Measurements from ENCODE around the gene RTN4RL1.
"Not testable (repeated sequence)": the region's sequence is repeated elsewhere in the genome, so short reads cannot be mapped to it uniquely, and the experiment has no call there.

RTN4RL1 gene

DNA sequence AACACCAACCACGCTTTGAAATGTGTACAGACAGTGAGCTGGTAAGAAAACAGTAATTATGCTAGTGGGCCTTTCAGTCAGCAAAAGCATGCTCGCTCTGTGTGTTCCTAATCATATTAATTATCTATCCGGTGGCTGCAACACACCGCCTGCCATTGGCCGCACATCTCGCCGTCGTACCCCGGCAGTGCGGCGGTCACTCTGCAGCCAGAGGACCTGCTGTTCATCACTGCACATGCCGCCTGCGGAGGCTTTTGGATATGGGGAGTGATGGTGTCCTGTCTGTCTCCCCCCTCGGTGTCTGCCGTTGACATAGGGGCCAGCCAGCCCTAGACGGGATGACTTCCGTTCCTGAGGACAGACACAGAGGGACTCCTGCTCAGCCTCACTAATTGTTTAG lies 126.8 kb downstream of the RTN4RL1 start:
- Histone ChIP-seq H3K4me3 (no peak overlapping the region), H3K27ac (no peak overlapping the region)
- TF ChIP-seq, protein P1, sequence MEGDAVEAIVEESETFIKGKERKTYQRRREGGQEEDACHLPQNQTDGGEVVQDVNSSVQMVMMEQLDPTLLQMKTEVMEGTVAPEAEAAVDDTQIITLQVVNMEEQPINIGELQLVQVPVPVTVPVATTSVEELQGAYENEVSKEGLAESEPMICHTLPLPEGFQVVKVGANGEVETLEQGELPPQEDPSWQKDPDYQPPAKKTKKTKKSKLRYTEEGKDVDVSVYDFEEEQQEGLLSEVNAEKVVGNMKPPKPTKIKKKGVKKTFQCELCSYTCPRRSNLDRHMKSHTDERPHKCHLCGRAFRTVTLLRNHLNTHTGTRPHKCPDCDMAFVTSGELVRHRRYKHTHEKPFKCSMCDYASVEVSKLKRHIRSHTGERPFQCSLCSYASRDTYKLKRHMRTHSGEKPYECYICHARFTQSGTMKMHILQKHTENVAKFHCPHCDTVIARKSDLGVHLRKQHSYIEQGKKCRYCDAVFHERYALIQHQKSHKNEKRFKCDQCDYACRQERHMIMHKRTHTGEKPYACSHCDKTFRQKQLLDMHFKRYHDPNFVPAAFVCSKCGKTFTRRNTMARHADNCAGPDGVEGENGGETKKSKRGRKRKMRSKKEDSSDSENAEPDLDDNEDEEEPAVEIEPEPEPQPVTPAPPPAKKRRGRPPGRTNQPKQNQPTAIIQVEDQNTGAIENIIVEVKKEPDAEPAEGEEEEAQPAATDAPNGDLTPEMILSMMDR (IDR thresholded peaks at IDR 0.05), result no peak
- DNase-seq (ENCODE audit: low spot score), result no peak

DNA sequence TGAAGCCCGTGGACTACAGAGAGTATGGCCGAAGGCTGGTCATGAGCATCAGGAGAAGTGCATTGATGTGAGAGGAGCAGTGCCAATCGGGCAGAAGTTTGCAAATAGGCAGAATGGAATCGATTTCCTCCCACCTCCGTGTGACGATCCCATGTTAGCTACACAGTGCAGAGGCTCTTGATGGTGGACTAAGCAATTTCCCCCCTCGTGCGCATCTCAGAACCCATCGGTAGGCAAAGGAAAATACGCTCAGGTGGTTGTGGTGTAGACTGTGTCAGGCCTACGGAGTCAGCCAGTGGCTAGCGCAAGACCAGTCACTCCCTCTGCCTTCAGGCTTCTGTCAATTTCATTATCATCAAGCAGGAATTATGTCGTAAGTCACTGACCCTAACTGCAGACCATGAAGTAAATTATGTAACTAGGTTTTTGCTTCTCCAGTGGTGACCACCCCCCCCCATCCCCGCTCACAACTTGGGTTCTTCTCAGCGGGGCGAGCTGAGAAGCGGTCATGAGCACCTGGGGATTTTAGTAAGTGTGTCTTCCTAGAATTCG lies 128.0 kb downstream of the RTN4RL1 start:
- Histone ChIP-seq H3K4me3 (no peak overlapping the region), H3K27ac (no peak overlapping the region)
- DNase-seq (ENCODE audit: low spot score), result no peak
- TF ChIP-seq, protein P1 (IDR thresholded peaks at IDR 0.05), result no peak

DNA sequence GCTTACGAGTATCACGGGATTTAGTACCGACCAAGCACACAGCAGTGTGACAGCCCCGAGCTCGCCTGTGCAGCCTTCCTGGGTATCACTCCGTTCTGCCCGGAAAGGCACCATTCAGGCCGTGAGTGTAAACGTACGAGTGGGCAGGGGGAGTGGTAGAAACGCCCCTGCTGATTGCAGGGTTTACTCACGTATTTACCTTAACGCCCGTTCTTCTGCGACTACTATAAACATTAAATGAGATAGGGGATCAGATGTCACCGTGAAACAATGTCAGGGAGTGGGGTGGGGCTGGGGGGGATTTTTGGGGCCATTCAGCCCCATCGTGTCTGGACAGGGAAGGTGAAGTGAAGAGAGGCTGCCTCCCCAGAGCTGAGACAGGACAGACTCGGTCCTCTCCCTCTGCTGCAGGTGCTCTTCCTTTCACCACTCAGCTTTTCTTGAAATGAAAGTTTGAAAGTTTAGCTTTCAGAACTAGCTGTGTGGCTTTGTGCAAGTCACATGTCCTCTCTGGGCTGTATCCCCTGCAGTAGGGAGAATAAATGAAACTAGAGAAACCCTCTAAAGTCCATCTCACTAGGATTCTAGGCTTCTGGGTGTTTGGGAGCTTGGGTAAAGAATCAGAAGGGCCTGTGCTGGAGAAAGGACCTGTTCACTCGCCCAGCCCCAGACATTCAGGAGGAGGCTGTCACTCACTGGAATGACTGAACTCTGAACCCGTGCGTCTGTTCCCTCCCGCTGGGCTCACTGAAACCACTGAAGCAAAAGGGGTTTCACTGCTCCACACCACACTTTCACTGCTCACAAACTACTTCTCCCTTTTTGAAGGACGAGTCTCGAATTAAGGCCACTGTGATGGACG lies 128.7 kb downstream of the RTN4RL1 start:
- Histone ChIP-seq H3K27ac (no peak overlapping the region), H3K4me3 (no peak overlapping the region)
- DNase-seq (ENCODE audit: low spot score), result no peak
- TF ChIP-seq, protein P1 (IDR thresholded peaks at IDR 0.05), result no peak

DNA sequence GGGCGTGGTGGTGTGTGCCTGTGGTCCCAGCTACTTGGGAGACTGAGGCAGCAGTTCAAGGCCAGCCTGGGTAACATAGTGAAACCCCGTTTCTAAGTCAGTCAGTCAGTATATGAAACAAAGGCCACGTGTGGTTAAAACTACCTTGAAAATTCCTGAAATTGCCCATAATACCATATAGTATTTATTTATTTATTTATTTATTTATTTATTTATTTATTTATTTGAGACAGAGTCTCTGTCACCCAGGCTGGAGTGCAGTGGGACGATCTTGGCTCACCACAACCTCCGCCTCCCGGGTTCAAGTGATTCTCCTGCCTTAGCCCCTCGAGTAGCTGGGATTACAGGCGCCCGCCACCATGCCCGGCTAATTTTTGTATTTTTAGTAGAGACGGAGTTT lies 129.7 kb downstream of the RTN4RL1 start:
- not testable (repeated sequence) for DNase-seq (ENCODE audit: low spot score); H3K27ac ChIP-seq; H3K4me3 ChIP-seq

DNA sequence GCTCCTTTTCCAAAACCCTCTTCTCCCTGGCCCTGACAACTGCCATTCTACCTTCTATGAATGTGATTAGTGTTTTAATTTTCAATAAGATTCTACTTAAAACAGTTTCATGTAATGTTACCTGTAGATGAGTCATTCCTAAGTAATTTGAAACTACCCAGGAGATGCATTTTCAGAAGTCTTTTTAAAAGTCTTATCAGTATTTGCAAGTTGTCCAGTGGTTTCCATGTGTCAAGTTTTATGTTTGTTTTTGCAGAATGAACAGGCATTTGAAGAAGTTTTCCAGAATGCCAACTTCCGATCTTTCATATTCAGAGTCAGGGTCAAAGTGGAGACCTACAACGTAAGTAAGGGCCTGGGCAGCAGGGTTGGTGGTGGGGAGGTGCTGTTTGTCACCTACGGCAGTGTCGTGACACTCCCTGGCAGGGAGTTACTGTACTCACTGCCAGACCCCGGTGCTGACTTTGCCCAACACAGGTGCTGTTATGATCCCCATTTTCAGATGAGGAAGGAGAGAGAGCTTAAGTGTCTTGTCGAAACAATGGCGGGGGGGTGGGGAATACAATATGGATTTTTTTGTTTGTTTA lies 130.3 kb downstream of the RTN4RL1 start:
- Histone ChIP-seq H3K4me3 (no peak overlapping the region), H3K27ac (no peak overlapping the region)
- TF ChIP-seq, protein P1 (IDR thresholded peaks at IDR 0.05), result no peak
- DNase-seq (ENCODE audit: low spot score), result no peak

DNA sequence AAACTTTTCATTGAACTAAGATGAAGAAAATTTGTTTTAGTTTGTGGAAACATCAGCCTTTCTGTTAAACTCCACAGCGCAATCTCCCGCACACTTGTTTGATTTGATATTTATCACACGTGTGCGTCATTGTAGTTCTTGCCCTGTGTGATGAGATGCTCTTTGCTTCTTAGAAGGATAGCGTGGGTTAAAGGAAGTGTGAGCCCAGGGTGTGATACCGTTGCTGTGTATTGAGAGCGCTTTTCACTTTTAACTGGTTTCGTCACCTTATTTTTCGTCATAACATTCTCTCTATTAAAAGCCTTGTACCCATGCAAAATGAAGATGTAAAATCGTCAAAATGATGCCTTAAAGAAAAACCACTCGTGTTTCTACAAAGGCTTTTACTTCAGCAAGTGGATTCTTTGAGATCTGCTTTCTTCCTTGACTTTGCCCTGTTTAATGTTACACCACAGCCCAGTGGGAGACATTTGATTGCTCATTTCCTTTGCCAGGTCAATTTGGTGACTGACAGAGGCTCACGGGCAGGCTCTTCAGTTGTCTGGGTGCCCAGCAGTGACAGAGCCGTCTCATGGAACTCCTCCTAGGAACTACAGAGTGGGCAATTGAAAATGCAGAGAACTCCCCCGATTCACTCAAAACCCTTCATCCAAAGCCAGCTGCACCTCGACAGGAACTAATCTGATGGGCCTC lies 134.2 kb downstream of the RTN4RL1 start:
- no peak for DNase-seq (ENCODE audit: low spot score)
- H3K4me3 ChIP-seq, result no peak overlapping the region
- TF ChIP-seq, protein P1 (IDR thresholded peaks at IDR 0.05), result no peak

DNA sequence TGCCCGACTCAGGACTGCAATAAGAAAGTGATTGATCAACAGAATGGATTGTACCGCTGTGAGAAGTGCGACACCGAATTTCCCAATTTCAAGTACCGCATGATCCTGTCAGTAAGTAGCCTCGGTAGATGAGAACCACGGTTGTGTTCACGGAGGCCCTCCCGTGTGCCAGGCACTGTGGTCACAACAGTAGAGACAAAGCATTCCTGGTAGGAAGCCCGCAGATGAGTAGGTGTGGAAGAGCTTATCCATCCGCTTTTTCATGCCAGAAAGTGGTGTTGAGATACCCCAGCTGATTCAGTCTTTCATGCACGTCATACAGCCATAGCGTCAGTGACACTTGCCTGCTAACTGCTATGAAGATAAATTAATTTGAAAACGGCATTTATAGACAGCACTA lies 136.4 kb downstream of the RTN4RL1 start:
- H3K4me3 ChIP-seq, result no peak overlapping the region
- no peak overlapping the region for H3K27ac ChIP-seq
- DNase-seq (ENCODE audit: low spot score), result no peak
- TF ChIP-seq, protein P1 (IDR thresholded peaks at IDR 0.05), result no peak

More for the DNA sequence above, 134.2 kb downstream of the RTN4RL1 start:
- H3K27ac ChIP-seq, result no peak overlapping the region

All from coronary artery (tissue), 2 donors.